ENCODE results near the gene GNB1L.

GRCh38 chr22:19820880-19821522 lies 33.7 kb downstream of the GNB1L start:
- TF ChIP-seq POLR2A (IDR thresholded peaks at IDR 0.05) = no peak
- no peak for TF ChIP-seq CTCF (IDR thresholded peaks at IDR 0.05)
- no peak for TF ChIP-seq POLR2AphosphoS5 (IDR thresholded peaks at IDR 0.05)
- TF ChIP-seq EP300 (IDR thresholded peaks at IDR 0.05) = no peak

All from gastroesophageal sphincter (tissue), 3 donors.